NCI-H345 treated with DMSO at 0.1 percent for 48 hours (cell line): Measurements from ENCODE around the gene TAL2.
"Not testable (repeated sequence)": the region's sequence is repeated elsewhere in the genome, so short reads cannot be mapped to it uniquely, and the experiment has no call there.

Experiments used
- DNase-seq: peaks from one replicate; lab custom pipeline; 2025; ENCODE audit not compliant: unreplicated experiment; lab: John Stamatoyannopoulos, UW

Gene TAL2

DNA sequence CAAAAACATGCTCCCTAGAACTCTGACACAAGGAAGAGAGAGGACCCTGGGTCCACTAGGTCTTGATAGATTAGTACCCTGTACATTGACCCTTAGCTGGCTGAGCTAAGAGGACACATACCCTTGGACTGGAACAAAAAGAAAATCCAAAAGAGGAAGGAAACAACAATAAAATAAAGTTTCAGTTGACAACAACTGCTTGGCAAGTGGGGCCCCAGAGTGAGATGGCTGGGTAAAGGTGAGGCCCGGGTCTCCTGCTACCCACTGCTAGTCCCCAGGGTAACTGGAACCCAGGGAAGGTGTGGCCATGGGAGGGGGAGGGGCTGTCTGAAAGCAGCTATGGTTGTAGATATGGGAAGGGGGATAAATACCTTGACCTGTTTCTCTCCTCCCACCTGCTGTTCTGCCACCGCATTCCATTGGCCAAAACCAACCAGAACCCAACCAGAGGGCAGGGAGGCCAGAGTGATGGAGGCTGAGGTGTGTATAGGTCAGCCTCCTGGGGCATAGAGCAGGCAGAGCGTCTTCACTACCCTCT is 11.7 kb downstream of the TAL2 start:
- DNase-seq = no peak

DNA sequence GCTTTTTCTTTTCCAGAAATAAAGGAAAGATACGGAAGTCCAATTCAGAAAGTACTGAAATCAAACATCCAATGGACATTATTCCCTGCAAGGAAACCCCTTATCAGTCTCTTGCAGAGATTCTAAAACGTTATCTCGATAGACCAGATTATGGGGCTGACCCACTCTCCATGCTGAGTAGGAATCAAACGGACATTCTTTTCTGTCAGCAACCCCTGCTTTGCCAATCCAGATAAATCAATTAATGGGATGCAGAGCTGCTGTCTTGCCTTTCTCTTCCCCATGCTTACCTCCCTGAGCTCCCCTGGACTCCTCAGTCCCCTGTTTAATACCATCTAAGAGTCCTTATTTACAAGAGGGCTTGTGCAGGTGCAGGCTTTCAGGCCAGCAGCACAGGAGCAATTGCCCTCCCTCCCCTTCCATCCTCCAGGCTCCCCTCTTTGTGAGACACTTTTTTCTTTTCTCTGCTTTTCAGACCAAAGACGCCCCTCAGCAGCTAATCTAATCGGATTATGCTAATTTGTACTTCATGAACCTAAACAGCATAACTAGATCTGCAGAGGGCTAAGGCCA is 14.2 kb downstream of the TAL2 start:
- DNase-seq = no peak

DNA sequence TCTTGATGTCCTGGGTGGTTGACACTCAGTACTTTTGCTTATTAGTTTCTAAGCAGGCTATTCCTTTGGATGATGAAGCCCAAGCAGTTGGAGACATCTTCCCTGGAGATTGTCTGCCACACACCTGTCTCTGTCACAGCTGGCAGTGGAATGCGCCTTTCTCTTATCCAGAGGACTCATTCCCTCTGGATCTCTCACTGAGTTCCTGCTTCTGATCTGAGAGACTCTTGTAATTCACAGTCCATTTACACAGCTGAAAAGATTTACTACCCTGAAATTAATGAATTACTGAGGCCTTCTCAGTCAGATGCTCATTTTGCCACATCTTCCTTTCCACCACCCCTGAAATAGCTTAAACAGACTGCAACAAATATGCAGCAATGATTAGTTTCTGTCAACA is 15.9 kb downstream of the TAL2 start:
- DNase-seq = peak; percentile 46

DNA sequence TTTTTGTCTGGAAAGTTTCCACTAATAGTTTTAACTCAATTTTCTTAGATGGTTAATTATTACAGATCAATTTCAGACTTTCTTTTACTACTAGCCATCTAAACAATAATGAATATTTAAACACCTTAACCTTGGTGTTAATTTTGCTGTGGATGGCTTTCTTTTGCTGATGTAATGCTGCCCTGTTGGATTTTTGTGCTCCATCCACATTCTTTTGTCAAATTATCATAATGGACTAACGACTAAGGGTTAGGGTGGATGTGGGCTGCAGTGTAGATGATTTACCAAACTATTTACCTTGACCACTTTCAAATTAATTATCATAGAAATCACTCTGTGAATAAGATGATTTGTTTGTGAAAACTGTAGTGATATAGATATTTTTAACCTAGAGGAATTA is 16.5 kb downstream of the TAL2 start:
- no peak for DNase-seq

DNA sequence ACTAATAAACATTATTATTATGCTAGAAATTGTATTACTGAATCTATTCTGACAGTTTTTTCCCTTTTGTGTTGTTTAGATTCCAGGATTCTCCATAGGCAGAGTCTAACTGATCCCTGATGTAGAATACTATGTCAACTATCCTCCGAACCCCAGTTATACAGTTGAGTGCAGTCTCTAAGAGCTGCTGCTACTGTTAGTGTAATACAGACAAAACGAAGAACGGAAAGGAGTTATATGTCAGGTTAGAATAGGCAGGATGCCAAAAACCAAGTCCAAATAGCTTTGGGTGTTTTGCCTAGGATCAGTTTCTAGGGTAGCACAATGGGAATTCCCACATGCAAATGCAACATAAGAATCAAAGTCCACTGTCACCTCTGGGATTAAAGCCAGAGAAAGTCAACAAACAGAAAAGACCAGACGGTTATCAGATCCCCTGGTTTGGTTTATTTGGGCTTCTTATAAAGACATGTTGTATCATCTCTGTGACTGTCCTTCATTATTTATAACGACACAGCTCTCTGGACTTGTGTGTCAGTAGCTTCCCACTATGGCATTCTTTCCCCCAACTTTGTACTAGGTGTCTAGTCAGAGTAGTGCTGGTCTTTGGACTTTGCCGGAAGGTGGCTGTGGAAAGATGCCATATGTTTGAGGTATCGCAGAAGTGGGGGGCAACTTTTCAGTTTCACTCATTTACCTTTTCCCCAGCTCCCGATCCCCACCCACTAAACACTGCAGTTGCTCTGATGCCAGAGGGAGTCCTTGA is 17.2 kb downstream of the TAL2 start:
- no peak for DNase-seq

DNA sequence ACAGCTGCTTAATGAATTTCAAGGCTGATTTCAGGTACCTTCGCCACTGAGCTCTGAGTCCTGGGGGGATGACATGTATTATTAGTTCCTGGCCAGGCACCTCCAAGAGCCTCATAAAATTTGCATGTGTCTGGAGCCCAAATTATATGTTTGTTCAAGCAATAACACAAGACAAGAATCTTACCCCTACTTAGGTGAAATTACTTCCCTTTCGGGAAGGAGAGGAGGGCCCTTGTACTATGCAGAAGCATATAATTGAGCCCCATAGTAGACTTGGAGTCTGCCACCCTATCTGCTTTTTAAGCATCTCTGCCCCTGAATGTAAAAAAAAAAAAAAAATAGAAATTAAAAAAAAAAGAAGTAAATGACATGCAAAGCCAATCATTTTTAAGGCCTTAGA is 19.1 kb downstream of the TAL2 start:
- no peak for DNase-seq

DNA sequence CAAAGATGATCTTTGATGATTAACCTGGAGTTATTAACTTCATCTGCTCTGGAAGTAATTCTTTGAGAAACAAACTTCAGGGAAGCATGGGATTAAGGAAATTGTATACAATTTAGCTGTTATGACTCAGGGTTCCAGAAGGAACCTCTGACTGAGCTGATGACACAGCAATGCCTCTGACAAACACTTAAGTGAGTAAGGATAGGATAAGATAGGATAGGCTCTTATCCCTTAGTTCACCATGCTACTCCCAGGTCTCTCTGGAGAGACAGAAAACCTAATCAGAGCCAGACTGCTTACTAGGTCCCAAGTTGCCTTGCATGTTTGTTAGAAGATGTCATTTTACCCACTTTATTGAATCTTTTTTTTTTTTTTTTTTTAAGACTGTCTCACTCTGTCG is 19.5 kb downstream of the TAL2 start:
- DNase-seq = no peak

DNA sequence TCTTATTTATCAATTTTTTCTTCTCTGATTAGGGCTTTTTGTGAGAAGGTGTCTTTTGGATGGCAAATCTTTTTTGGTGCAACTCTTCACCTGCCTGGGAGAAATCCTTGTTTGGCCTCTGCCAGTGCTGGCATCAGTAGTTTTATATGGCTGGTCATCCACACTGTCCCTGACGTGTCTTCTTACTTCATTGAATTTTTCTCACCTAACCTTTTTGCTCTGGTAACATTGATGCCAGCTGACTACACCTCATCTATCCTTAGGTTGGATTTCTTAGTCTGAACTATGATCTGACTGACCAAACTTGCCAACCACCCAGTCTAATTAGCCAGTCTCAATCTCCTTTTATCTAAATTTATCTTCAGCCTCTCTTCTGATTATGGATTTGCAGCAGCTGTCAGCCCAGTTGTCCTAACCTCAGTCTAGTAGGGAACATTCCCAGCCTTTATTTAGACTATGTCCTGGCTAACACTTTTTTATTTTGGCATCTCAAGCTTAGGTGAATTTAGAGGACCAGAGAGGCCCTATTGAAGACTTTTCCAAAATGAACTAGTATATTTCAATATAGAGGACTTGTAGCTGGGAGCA is 21.5 kb downstream of the TAL2 start:
- no peak for DNase-seq

DNA sequence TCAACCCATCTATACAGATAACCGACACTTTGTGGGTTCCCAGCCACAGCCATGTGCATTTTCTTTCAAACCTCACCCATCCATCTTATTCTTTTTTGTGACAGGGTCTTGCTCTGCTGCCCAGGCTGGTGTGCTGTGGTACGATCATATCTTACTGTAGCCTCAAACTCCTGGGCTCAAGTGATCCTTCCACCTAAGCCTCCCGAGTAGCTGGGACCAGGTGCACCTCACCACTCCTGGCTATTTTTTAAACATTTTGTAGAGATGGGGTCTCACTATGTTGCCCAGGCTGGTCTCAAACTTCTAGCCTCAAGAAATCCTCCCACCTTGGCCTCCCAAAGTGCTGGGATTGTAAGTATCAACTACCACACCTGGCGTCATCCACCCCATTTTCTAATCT is 24.7 kb downstream of the TAL2 start:
- DNase-seq = no peak

DNA sequence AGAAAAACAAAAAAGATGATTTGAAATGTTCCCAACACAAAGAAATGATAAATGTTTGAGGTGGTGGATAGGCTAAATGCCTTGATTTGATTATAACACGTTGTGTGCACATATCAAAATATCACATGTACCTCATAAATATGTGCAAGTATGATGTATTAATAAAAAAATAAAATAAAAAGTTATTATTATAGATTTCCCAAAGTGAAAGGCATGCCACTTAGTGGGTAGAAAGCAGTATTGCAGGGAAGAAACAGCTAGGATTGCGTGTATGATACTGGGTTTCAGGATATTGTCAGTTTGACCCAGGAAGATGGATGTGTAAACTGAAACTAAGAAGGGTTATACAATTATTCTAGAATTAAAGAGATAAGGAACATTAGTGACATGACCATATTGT is 28.5 kb downstream of the TAL2 start:
- DNase-seq = no peak

DNA sequence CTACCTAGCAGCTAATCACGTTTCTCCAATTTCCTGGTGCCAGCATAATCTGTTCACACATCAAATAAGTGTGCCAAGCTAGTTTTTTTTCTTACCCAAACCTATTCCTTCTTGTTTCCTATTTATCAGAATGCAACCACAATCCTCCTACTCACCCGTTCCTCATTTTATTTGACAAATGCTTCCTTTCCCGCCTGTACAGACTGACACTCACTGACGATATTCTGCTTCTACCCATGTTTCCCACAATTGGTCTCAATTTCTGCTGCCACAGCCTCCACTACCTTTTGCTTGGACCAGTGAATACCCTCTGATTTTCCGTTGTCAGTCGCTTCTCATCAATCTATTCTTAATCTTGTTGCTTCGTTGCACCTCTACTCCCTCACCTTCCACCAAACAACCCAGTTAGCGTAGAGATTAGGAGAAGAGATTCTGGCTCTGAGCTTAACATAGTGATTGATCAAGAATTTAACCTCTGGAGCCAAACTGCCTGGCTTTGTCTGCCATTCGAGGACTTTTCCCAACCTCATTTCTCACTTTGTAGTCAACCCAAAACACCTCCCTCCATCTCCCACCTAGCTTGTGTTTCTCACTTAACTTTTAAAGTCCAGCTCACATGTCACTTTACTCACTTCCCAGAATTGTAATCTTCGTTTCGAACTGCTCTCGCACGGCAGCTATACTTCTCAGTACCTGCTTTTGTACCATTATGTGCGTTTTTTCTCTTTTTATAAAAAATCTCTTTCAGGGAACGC is 31.4 kb downstream of the TAL2 start:
- DNase-seq = peak; percentile 32

DNA sequence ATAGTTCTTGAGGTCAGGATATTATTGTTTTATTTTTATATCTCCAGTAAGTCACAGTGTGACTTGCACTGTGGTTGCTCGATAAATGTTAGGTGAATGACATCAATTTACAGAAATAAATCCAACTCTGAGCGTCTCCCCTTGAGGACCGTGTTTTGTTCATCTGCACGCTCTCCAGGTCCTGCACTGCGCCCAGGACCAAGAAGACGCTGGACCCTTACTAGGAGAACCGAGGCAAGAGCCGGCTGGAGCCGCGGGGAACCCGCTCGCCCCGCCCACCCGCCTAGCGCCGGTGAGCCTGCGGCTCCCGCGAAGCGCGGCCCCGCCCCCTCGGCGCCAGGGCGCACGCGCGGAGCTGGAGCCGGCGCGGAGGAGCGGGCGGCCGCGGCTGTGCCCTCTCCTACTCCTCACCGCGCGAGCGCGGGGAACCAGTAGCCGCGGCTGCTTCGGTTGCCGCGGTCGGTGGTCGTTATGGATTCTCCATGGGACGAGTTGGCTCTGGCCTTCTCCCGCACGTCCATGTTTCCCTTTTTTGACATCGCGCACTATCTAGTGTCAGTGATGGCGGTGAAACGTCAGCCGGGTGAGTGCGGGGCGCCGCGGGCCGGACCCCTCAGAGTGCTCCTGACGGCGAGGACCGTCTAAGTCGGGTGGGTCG is 32.1 kb downstream of the TAL2 start, which contains the start of gene TMEM38B:
Gene TMEM38B, plus strand, starts transcription at position 352 of the 658 bp plus-strand sequence. Its CDS starts 120 bp downstream, at position 472.
- peak; percentile 78 for DNase-seq

DNA sequence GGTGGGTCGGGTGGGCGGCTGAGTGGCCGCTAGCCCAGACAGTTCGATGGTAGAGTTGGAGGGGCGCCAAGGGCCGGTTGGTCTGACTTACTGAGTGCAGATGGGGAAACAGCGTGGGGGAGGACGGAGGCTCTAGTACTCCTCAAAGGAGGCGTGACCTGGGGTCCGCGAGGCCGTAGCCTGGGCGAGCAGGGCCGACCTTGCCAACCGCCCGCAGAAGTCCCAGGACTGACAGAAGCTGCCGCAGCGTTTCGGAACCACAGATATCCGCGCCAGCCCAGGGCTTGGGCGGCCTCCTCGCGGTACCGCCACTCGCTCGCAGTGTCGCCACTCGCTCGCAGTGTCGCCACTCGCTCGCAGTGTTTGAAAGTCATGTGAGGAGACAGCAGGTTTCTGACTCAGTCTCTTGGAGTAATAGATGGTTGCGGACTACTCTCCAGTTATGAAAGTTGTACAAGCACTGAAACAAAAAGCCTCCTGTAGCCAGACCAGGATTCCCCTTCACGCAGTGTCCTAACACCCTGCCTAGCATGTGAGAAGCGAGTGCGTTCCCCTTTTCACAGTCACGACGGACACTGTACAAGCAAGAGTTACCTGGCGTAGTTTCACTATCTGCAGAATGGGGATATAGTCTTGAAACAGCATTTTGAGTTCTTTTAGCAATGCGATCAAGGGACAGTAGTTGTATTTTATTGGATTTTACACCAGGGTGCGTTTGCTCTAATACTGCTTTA is 32.8 kb downstream of the TAL2 start:
- peak; percentile 70 for DNase-seq

DNA sequence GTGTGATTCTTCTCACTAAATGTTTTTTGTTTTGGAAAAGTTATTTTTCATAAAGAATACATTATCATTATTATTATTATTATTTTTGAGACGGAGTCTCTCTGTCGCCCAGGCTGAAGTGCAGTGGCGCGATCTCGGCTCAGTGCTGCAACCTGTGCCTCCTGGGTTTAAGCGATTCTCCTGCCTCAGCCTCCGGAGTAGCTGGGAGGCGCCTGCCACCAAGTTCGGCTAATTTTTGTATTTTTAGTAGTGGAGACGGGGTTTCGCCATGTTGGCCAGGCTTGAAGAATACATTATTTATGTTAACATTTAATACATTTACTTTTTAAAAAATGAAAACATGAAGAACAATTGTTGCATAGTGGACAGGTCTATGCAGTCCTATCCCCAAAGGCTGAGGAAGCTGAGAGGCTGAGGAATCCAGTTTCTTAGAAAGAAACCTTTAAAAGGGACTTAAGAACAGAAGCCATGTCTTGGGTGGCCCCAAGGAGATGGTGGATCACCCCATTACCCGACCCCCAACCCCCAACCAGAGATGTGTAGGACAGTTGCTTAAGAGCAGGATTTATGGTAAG is 34.0 kb downstream of the TAL2 start:
- no peak for DNase-seq

DNA sequence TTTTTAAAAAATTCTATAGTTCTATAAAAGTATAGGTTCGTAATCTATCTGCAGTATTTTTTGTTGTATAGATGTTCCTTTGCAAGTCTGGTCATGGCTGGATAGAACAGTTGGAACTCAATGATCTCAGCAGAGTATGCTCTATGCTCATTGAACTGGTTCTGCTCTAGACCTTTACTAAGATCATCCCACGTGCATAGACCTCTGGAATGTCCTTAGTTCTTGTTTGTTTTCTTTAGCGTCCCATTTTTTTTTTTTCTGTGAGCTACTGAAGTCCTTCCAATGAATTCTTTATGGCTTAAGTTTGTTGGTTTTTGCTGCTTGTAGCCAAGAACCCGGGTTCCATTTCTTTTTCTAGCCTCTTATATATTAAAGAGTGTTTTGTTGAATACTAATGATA is 35.6 kb downstream of the TAL2 start:
- DNase-seq = no peak

DNA sequence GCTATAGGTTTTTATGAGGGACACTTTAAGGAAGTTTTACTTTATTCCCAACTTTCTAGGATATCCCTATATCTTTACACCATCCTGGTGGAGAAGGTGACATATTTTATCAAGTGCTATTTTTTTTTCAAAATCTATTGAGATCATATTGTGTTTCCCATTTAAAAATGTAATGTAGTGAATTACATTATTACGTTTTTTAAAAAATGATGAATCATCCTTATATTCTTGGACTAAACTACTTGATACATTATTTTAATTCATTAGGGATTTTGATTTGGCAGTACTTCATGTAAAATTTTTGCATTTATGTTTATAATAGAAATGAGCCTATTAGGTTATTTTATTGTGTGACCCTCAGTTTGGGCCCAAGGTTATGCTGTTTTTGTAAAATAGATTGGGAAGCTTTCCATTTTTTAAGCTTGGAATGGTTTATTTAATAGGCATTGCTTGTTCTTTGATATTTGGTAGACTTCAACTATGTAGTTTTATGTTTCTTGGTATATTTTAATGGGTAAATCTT is 36.2 kb downstream of the TAL2 start:
- DNase-seq = no peak

DNA sequence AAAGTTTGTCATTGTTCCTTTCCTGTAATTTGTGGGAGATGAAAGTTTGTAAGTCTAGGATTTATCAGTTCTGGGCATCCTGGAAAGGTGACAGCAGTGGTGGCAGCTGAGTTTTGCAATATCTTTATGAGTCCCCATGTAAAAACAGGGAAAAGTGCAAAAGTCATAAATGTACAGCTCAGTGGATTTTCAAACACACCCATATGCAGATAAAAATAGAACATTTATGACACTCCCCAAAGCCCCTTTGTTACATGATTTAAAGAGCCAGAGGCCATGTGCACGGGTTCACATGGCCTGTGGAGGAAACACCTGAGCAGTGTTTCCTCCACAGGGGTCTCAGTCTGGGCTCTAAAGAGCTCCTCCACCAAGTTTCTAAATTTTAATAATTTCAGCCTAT is 38.4 kb downstream of the TAL2 start:
- DNase-seq = no peak

DNA sequence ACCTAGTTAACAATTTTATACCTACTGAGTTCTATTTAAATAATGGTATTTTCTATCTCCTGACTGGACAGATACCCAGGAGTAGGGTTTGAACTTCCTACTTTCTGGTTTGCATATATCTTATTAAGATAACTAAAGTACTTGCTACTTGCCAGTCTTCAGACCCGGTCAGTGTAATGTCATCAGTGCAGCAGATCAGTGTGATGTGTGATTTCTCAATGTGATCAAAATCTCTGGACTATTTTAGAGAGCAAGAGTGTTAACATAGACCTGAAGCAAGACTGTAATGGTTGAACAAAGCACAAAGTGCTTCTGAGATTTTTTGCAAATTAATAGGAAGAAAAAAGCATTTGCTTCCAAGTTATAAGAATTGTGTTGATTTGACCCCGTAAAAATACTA is 38.9 kb downstream of the TAL2 start:
- DNase-seq = no peak

DNA sequence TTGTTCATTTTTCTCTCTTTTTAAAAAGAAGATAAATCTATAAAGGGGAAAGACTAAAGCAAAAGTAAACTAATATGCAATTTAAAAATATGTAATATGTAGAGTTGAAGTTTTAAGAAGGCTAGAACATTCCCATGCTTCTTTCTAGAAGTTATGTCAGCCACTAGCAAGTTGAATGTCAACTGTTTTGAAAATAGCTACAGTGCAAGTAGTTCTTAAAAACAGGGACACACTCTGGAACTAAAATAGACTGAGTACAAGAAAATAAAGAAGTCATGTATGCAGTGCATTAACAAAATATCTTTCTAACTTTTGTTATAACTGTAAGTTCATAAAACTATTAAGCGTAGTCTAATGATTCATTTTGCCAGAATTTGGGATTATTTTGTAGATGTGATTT is 40.0 kb downstream of the TAL2 start:
- no peak for DNase-seq

DNA sequence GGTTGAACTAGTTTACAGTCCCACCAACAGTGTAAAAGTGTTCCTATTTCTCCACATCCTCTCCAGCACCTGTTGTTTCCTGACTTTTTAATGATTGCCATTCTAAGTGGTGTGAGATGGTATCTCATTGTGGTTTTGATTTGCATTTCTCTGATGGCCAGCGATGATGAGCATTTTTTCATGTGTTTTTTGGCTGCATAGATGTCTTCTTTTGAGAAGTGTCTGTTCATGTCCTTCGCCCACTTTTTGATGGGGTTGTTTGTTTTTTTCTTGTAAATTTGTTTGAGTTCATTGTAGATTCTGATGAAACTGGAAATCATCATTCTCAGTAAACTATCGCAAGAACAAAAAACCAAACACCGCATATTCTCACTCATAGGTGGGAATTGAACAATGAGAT is 41.4 kb downstream of the TAL2 start:
- DNase-seq = not testable (repeated sequence)
